Measurements from ENCODE around the gene C19orf53.
A peak's percentile ranks its signal among the peaks of the same experiment; 100 is the strongest.
"Not testable (repeated sequence)": the region's sequence is repeated elsewhere in the genome, so short reads cannot be mapped to it uniquely, and the experiment has no call there.

C19orf53 gene

GRCh38 chr19:13764101-13764807 is 10.0 kb upstream of the C19orf53 start, which contains the start of gene MRI1:
Gene MRI1 (plus strand): TSS chr19:13764522. CDS start chr19:13764589, 67 bp downstream.
- peak; percentile 66 for DNase-seq

GRCh38 chr19:13764821-13765394 is 9.3 kb upstream of the C19orf53 start:
- DNase-seq = peak; percentile 50

- no peak for DNase-seq
Observed at GRCh38 chr19:13765395-13766094, 8.7 kb upstream of the C19orf53 start.

- no peak for DNase-seq
Observed at GRCh38 chr19:13766095-13766481, 8.2 kb upstream of the C19orf53 start.

GRCh38 chr19:13768510-13768909 is 5.7 kb upstream of the C19orf53 start:
- DNase-seq = no peak

- no peak for DNase-seq
Observed at GRCh38 chr19:13770013-13770635, 4.1 kb upstream of the C19orf53 start.

GRCh38 chr19:13778398-13778797 is 4.1 kb downstream of the C19orf53 start:
- DNase-seq = no peak

- no peak for DNase-seq
Observed at GRCh38 chr19:13778847-13779246, 4.6 kb downstream of the C19orf53 start.

GRCh38 chr19:13779794-13780193 is 5.5 kb downstream of the C19orf53 start:
- DNase-seq = not testable (repeated sequence)

- DNase-seq = no peak
Observed at GRCh38 chr19:13781547-13781946, 7.3 kb downstream of the C19orf53 start.

- no peak for DNase-seq
Observed at GRCh38 chr19:13782537-13782936, 8.3 kb downstream of the C19orf53 start.

GRCh38 chr19:13783565-13784500 is 9.6 kb downstream of the C19orf53 start:
- DNase-seq = no peak

- peak; percentile 73 for DNase-seq
Observed at GRCh38 chr19:13784731-13785452, 10.6 kb downstream of the C19orf53 start.

GRCh38 chr19:13788991-13789390 is 14.7 kb downstream of the C19orf53 start:
- DNase-seq = no peak

GRCh38 chr19:13790354-13790753 is 16.1 kb downstream of the C19orf53 start:
- DNase-seq = no peak

- DNase-seq = not testable (repeated sequence)
Observed at GRCh38 chr19:13793317-13793716, 19.1 kb downstream of the C19orf53 start.

- DNase-seq = no peak
Observed at GRCh38 chr19:13794398-13794756, 20.1 kb downstream of the C19orf53 start.

GRCh38 chr19:13794757-13795589 is 20.7 kb downstream of the C19orf53 start, which contains the start of gene ZSWIM4:
Gene ZSWIM4 (plus strand): TSS chr19:13795443. CDS start chr19:13795649, 206 bp downstream.
- peak; percentile 93 for DNase-seq

- no peak for DNase-seq
Observed at GRCh38 chr19:13795595-13796300, 21.5 kb downstream of the C19orf53 start.

Measured in activated naive CD4-positive, alpha-beta T cell treated with anti-CD3 and anti-CD28 coated beads, Interleukin-2, amount 50 U/mL, for 16 hours (primary cell).